HEK293T (cell line): Measurements from ENCODE around the gene LHX3.

Source experiments
- CTCF ChIA-PET: fragments of 350-600 bp; formaldehyde crosslinking; extraction: SDS; loops from one replicate; lab custom pipeline; 2021; ENCODE audit warnings: antibody characterized with exemption, inconsistent platforms; lab: Yijun Ruan, JAX
- POLR2A ChIA-PET: fragments of 350-600 bp; formaldehyde crosslinking; extraction: SDS; loops from one replicate; lab custom pipeline; 2020; ENCODE audit warnings: antibody characterized with exemption, inconsistent platforms; lab: Yijun Ruan, JAX
- DNase-seq: peaks from one replicate; pipeline ENCODE4 v3.0.0; 2012; ENCODE audit warnings: mixed read lengths; ENCODE audit errors: extremely low spot score
- ARNT ChIP-seq: fragments of 450-650 bp; IDR thresholded peaks from 2 replicates; pipeline ENCODE4 v1.6.1; 2017; ENCODE audit warnings: mild to moderate bottlenecking
- BHLHE40 ChIP-seq: fragments of 450-650 bp; IDR thresholded peaks from 2 replicates; pipeline ENCODE4 v1.6.1; 2016; ENCODE audit warnings: mild to moderate bottlenecking, moderate library complexity, borderline replicate concordance
- CTBP1 ChIP-seq: fragments of 450-650 bp; IDR thresholded peaks from 2 replicates; pipeline ENCODE4 v1.6.1; 2016; ENCODE audit warnings: borderline replicate concordance
- ELF4 ChIP-seq: fragments of 450-650 bp; IDR thresholded peaks from 2 replicates; pipeline ENCODE4 v1.6.1; 2017; ENCODE audit warnings: antibody characterized with exemption
- FOXA1 ChIP-seq: fragments of 450-650 bp; IDR thresholded peaks from 2 replicates; pipeline ENCODE4 v1.6.1; 2016; ENCODE audit warnings: mild to moderate bottlenecking
- FOXK2 ChIP-seq: fragments of 450-650 bp; IDR thresholded peaks from 2 replicates; pipeline ENCODE4 v1.6.1; 2016; ENCODE audit warnings: mild to moderate bottlenecking
- FOXM1 ChIP-seq: fragments of 450-650 bp; IDR thresholded peaks from 2 replicates; pipeline ENCODE4 v1.6.1; 2017; ENCODE audit warnings: mild to moderate bottlenecking, borderline replicate concordance
- HDGF ChIP-seq: fragments of 450-650 bp; IDR thresholded peaks from 2 replicates; pipeline ENCODE4 v1.6.1; 2017; ENCODE audit warnings: antibody characterized with exemption, borderline replicate concordance
- L3MBTL2 ChIP-seq: fragments of 450-650 bp; conservative IDR thresholded peaks from 2 replicates; pipeline ENCODE4 v1.6.1; 2016; ENCODE audit warnings: mild to moderate bottlenecking
- LEF1 ChIP-seq: fragments of 450-650 bp; IDR thresholded peaks from 2 replicates; pipeline ENCODE4 v1.6.1; 2017; ENCODE audit warnings: mild to moderate bottlenecking, borderline replicate concordance
- NFRKB ChIP-seq: fragments of 450-650 bp; IDR thresholded peaks from 2 replicates; pipeline ENCODE4 v1.6.1; 2016; ENCODE audit warnings: mild to moderate bottlenecking, moderate library complexity
- PKNOX1 ChIP-seq: fragments of 450-650 bp; IDR thresholded peaks from 2 replicates; pipeline ENCODE4 v1.6.1; 2016
- SP1 ChIP-seq: fragments of 450-650 bp; IDR thresholded peaks from 2 replicates; pipeline ENCODE4 v1.6.1; 2017
- SUZ12 ChIP-seq: fragments of 450-650 bp; IDR thresholded peaks from 2 replicates; pipeline ENCODE4 v1.6.1; 2016; ENCODE audit warnings: mild to moderate bottlenecking
- TARDBP ChIP-seq: fragments of 450-650 bp; IDR thresholded peaks from 2 replicates; pipeline ENCODE4 v1.6.1; 2016
- ZNF384 ChIP-seq: fragments of 450-650 bp; IDR thresholded peaks from 2 replicates; pipeline ENCODE4 v1.6.1; 2016

Gene LHX3

GRCh38 chr9:136181784-136182419 is 23.0 kb downstream of the LHX3 start:
- no peak for DNase-seq
- ChIA-PET CTCF (no interaction called here), POLR2A (no interaction called here)
- TF ChIP-seq SP1 (no peak), HDGF (no peak), LEF1 (no peak), FOXK2 (no peak), SUZ12 (no peak), ELF4 (no peak), CTBP1 (no peak)

- ChIA-PET CTCF (no interaction called here), POLR2A (no interaction called here)
- TF ChIP-seq L3MBTL2 (no peak), FOXA1 (no peak), HDGF (no peak), LEF1 (no peak)
- no peak for DNase-seq
Observed at GRCh38 chr9:136180586-136180985, 24.3 kb downstream of the LHX3 start.

GRCh38 chr9:136179761-136180160 is 25.2 kb downstream of the LHX3 start:
- ChIA-PET POLR2A (no interaction called here), CTCF (no interaction called here)

GRCh38 chr9:136179101-136179616 is 25.8 kb downstream of the LHX3 start:
- CTCF ChIA-PET = no interaction called here
- TF ChIP-seq ARNT = no peak
- no peak for TF ChIP-seq ELF4
- TF ChIP-seq L3MBTL2 = no peak
- TF ChIP-seq CTBP1 = no peak
- no peak for TF ChIP-seq FOXK2
- no peak for TF ChIP-seq ZNF384
- TF ChIP-seq PKNOX1 = no peak
- no peak for TF ChIP-seq BHLHE40
- no peak for TF ChIP-seq FOXM1
- no peak for TF ChIP-seq SP1
- no peak for TF ChIP-seq LEF1
- TF ChIP-seq SUZ12 = no peak
- no peak for TF ChIP-seq FOXA1
- TF ChIP-seq TARDBP = no peak
- no peak for TF ChIP-seq HDGF
- TF ChIP-seq NFRKB = no peak
- no peak for DNase-seq
- POLR2A ChIA-PET = no interaction called here

More at GRCh38 chr9:136179761-136180160, 25.2 kb downstream of the LHX3 start:
- no peak for TF ChIP-seq PKNOX1
- TF ChIP-seq FOXA1 = no peak
- no peak for TF ChIP-seq FOXK2
- no peak for TF ChIP-seq L3MBTL2
- no peak for TF ChIP-seq ARNT
- TF ChIP-seq SP1 = no peak
- no peak for TF ChIP-seq FOXM1
- no peak for TF ChIP-seq CTBP1
- no peak for TF ChIP-seq ZNF384
- no peak for TF ChIP-seq ELF4
- TF ChIP-seq HDGF = no peak
- TF ChIP-seq LEF1 = no peak
- TF ChIP-seq NFRKB = no peak
- TF ChIP-seq TARDBP = no peak
- no peak for TF ChIP-seq BHLHE40
- TF ChIP-seq SUZ12 = no peak
- DNase-seq = no peak

- ChIA-PET POLR2A (no interaction called here), CTCF (no interaction called here)
- TF ChIP-seq FOXA1 (no peak), BHLHE40 (no peak), L3MBTL2 (no peak), HDGF (no peak), FOXM1 (no peak), PKNOX1 (no peak), ARNT (no peak), SUZ12 (no peak), CTBP1 (no peak), SP1 (no peak), ELF4 (no peak), NFRKB (no peak), FOXK2 (no peak)
- no peak for DNase-seq
Observed at GRCh38 chr9:136178773-136179075, 26.2 kb downstream of the LHX3 start.

- ChIA-PET CTCF (no interaction called here), POLR2A (no interaction called here)
- no peak for TF ChIP-seq FOXA1
- no peak for TF ChIP-seq ZNF384
- TF ChIP-seq SP1 = no peak
- no peak for TF ChIP-seq L3MBTL2
- no peak for TF ChIP-seq ELF4
- TF ChIP-seq TARDBP = no peak
- TF ChIP-seq CTBP1 = no peak
- no peak for TF ChIP-seq LEF1
- TF ChIP-seq SUZ12 = no peak
- TF ChIP-seq PKNOX1 = no peak
- TF ChIP-seq ARNT = no peak
- no peak for TF ChIP-seq BHLHE40
- no peak for DNase-seq
Observed at GRCh38 chr9:136178061-136178772, 26.7 kb downstream of the LHX3 start.
